Forelimb muscle (tissue), 1 donor: Measurements from ENCODE around the gene TRDMT1. TPM values are rescaled to one million over a fixed set of nuclear protein-coding genes. Genes with fewer than 3 reads are reported as not detected.

Experiments
- DNase-seq: peaks from one replicate; pipeline ENCODE4 v3.0.0-alpha.2; 2013; ENCODE audit warnings: low read depth
- polyA plus RNA-seq: library from polyadenylated mRNA; unstranded; fragments of 120-200 nt; gene quantifications from one replicate; pipeline ENCODE4 v1.2.1, GENCODE V29; 2013; ENCODE audit not compliant: insufficient read length

TRDMT1 gene
- polyA plus RNA-seq, 1 donor = 6.9 TPM

GRCh38 chr10:17100586-17100985 lies 100.9 kb downstream of the TRDMT1 start:
- DNase-seq = no peak

DNA sequence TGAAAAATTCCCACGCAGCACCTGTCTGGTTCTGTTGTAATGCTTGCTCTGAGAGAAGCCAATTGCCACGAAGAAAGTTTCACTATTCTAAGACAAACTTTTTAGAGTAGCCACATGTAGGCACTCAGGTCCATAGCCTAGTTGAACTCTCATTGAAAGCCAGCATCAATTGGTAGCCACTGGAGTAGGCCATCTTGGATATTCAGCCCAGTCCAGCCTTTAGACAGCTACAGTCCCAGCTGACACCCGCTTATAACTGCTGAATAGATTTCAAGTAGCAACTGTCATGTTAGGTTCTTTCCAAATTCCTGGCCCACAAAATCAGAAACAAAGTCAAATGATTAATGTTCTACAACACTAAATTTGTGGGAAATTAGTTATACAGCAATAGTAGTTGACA lies 103.5 kb downstream of the TRDMT1 start:
- no peak for DNase-seq

Other genes with a start within 250 kb of the TRDMT1 start
- gene CUBN, start 71.9 kb downstream of the TRDMT1 start, polyA plus RNA-seq = 3.7 TPM
- gene VIM, start 26.6 kb upstream of the TRDMT1 start, polyA plus RNA-seq = 2,675 TPM